HFFc6 (cell line): ENCODE data around the gene MASP1. TPM values are rescaled to one million over a fixed set of nuclear protein-coding genes. Genes with fewer than 3 reads are reported as not detected.

ENCODE experiments used
- DNase-seq: peaks from one replicate; pipeline ENCODE4 v3.0.0-alpha.2; 2018
- H3K27ac Mint-ChIP-seq: 2 replicates; pipeline ENCODE4 v1.8.0; 2020; ENCODE audit warnings: mild to moderate bottlenecking, mixed read lengths
- H3K27me3 Mint-ChIP-seq: 2 replicates; pipeline ENCODE4 v1.8.0; 2021; ENCODE audit warnings: mild to moderate bottlenecking, moderate library complexity, mixed read lengths; ENCODE audit not compliant: insufficient read depth
- H3K36me3 Mint-ChIP-seq: 2 replicates; pipeline ENCODE4 v1.8.0; 2021; ENCODE audit warnings: low read depth, mixed read lengths
- H3K4me1 Mint-ChIP-seq: 2 replicates; pipeline ENCODE4 v1.8.0; 2020; ENCODE audit warnings: low read depth, mixed read lengths
- H3K4me3 Mint-ChIP-seq: 2 replicates; pipeline ENCODE4 v1.8.0; 2020; ENCODE audit warnings: mild to moderate bottlenecking, moderate library complexity, mixed read lengths
- H3K9me3 Mint-ChIP-seq: 2 replicates; pipeline ENCODE4 v1.8.0; 2020; ENCODE audit warnings: mild to moderate bottlenecking, mixed read lengths
- total RNA-seq, 6 experiments: library from RNA; stranded (reverse); fragmentation: NEBNext Ultra II Directional; extraction: Animal tissue kit (Norgen Biotek cat#: 25700); gene quantifications; 2 replicates in 1 of 6; 3 replicates in 5 of 6; pipeline ENCODE4 v1.2.3, GENCODE V29; 2021
- TF ChIP-seq, protein P1 (sequence below): fragments of 200-600 bp; sonication (generic); IDR thresholded peaks from 2 replicates; pipeline ENCODE4 v1.5.0; 2021; ENCODE audit warnings: antibody characterized with exemption, mild to moderate bottlenecking

The MASP1 gene
- total RNA-seq, 6 experiments from 2014 or later = 31.5 to 133 (median 101) TPM

DNA sequence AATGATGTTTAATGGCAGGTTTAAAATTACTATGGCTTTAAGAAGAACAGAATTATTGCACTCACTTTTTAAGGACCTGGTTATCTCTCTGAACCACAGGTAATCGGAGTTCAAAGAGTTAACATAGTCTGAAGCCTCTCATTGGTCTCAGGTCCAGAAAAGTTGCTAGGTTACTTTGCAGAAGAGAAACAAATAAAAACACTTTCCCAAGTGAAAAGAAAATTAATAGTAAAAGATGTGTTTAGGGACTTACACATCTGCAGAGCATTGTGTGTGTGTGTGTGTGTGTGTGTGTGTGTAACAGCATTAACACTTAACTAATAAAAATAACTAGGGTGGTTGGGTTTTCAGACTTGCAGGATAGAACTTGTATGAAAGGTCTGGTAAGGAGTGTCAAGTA lies 1.0 kb downstream of the MASP1 start:
- H3K36me3 Mint-ChIP-seq = peaks cover 27% of the 10 kb centered on the region
- peak; percentile 7 for DNase-seq
- TF ChIP-seq, protein P1, sequence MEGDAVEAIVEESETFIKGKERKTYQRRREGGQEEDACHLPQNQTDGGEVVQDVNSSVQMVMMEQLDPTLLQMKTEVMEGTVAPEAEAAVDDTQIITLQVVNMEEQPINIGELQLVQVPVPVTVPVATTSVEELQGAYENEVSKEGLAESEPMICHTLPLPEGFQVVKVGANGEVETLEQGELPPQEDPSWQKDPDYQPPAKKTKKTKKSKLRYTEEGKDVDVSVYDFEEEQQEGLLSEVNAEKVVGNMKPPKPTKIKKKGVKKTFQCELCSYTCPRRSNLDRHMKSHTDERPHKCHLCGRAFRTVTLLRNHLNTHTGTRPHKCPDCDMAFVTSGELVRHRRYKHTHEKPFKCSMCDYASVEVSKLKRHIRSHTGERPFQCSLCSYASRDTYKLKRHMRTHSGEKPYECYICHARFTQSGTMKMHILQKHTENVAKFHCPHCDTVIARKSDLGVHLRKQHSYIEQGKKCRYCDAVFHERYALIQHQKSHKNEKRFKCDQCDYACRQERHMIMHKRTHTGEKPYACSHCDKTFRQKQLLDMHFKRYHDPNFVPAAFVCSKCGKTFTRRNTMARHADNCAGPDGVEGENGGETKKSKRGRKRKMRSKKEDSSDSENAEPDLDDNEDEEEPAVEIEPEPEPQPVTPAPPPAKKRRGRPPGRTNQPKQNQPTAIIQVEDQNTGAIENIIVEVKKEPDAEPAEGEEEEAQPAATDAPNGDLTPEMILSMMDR = no peak
- no peaks in the 10 kb centered on the region for H3K9me3 Mint-ChIP-seq
- H3K4me1 Mint-ChIP-seq = peaks cover 87% of the 10 kb centered on the region
- peak overlapping the region; percentile 93 for H3K4me3 Mint-ChIP-seq
- H3K27me3 Mint-ChIP-seq = no peaks in the 10 kb centered on the region; the same call in 1 of the 2 replicates
- H3K27ac Mint-ChIP-seq = peak overlapping the region; percentile 94

DNA sequence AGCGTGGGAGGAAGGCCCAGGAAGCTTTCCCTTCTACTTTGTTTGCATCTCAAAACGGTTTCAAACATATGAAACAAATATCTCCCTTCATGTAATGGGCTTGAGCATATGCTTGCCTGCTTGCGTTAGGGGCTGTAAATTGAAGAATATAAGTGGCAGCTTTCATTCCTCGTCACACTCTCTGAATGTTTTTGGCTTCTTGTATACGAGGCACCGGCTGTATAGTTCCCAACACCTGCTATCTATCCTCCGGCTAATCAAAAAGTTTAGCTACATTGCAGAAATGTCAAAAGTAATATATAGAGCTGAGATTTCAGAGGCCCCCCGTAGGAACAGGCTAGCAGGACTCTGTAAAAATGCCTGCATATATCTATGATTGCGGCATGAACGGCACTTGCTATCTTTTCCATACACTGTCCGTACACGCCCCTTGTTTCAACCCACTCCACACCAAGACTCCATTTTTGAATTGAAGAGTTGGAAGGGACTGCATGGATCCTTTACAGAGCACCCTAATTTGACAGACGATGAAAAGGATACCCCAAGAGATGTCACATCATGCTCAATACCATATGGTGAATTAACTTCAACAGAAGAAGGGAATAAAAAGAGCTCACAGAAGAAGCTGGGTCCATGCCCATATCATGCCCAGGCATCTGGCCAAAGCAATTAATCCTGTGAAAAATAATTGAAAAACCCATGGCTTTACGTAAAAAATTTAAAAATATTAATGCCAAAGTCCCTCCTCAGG lies 2.5 kb downstream of the MASP1 start:
- H3K4me1 Mint-ChIP-seq = peaks cover 81% of the 10 kb centered on the region
- H3K27me3 Mint-ChIP-seq = no peaks in the 10 kb centered on the region; the same call in 1 of the 2 replicates
- no peak for DNase-seq
- no peaks in the 10 kb centered on the region for H3K9me3 Mint-ChIP-seq
- no peak overlapping the region for H3K27ac Mint-ChIP-seq
- H3K4me3 Mint-ChIP-seq = peak overlapping the region; percentile 93; the same call in 1 of the 2 replicates
- peaks cover 40% of the 10 kb centered on the region for H3K36me3 Mint-ChIP-seq
- TF ChIP-seq, protein P1 = no peak

DNA sequence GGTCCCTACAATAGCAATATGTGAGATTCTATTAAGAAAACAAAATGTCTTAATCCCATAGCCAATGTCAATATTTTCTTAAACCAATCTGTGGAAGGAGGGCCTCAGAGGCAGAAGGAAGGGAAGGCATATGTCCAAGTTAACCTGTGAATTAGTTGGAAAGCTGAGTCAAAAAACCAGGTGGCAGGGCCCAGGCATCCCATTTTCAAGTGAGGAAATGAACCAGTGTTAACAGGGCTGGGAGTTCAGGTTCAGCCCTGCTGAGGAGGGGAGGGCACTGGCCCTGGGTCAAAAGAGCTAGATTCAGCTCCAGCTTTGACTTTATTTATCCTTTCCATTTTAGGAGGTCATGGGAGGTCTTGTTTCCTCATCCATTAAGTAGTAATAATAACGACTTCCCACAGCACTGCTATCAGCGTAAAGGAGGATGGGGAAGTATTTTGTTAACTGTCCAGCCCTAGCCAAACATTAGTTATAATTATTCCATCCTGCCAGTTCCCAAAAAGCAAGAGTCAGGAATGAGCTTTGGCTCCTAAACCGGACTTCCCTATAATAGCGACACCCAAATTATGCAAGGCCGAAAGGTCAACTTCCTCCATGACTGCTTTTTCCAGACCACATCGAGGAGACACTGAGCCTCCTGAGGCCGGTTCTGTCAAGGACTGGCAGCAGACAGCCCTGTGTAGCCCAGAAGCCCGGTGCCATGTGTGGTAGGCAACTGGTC lies 3.2 kb downstream of the MASP1 start:
- DNase-seq = no peak
- Mint-ChIP-seq H3K4me3 (peak overlapping the region; percentile 11; the same call in 1 of the 2 replicates), H3K27me3 (no peaks in the 10 kb centered on the region; the same call in 1 of the 2 replicates), H3K27ac (no peak overlapping the region), H3K9me3 (no peaks in the 10 kb centered on the region), H3K4me1 (peaks cover 81% of the 10 kb centered on the region), H3K36me3 (peaks cover 48% of the 10 kb centered on the region)
- TF ChIP-seq, protein P1 = no peak

DNA sequence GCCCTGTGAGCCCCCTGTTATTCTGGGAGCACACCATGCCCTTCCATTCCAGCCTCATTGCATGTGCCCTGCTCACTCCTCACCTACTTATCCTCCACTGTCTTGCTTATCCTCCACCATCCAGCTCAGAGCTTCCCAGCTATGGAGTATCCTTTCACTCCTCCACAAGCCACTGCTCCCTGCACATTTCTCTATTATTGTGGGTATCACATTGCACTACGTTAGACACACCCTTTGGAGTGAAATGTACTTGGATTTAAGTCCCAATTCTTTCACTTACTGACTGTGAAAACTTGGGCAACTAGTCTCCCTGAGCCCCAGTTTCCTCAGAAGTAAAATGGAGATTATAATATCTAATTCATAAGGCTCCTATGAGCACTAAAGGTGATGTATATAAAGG lies 4.3 kb downstream of the MASP1 start:
- H3K9me3 Mint-ChIP-seq = no peaks in the 10 kb centered on the region
- peaks cover 55% of the 10 kb centered on the region for H3K36me3 Mint-ChIP-seq
- peak overlapping the region; percentile 49; the same call in 1 of the 2 replicates for H3K4me3 Mint-ChIP-seq
- H3K27ac Mint-ChIP-seq = peak overlapping the region; percentile 85
- H3K27me3 Mint-ChIP-seq = no peaks in the 10 kb centered on the region; the same call in 1 of the 2 replicates
- no peak for DNase-seq
- H3K4me1 Mint-ChIP-seq = peaks cover 79% of the 10 kb centered on the region
- TF ChIP-seq, protein P1 = no peak

DNA sequence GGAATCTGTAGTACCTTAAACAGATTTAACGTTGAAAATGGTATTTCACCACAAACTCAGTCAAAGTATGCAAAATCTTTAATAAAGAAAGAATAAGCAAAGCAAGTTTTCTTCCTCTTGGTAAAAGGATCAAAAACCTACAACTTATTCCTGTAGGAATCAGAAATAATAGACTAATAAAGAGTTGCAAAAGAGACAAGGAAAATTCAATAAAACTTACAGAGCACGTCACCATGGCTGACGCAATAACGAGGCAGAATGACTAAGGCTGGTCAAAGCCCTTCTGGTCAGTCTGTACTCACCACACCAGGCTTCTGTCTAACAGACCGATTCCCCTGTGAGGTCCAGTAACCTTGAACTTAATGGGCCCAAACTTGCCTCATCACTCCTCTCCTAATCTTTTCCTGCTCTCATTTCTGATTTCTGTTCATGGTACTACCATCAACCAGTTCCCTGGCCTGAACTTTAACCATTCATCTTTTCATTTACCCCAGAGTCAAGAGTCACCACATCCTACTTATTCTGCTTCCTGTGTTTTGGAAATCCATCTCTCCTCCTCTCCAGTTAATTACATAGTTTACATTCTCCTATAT lies 5.0 kb downstream of the MASP1 start:
- H3K36me3 Mint-ChIP-seq = peaks cover 62% of the 10 kb centered on the region
- no peaks in the 10 kb centered on the region for H3K9me3 Mint-ChIP-seq
- peak overlapping the region; percentile 49 for H3K4me3 Mint-ChIP-seq
- H3K27me3 Mint-ChIP-seq = no peaks in the 10 kb centered on the region; the same call in 1 of the 2 replicates
- H3K27ac Mint-ChIP-seq = peak overlapping the region; percentile 85
- peak; percentile 82 for DNase-seq
- H3K4me1 Mint-ChIP-seq = peaks cover 79% of the 10 kb centered on the region
- TF ChIP-seq, protein P1 = no peak
